H9 (cell line): ENCODE measurements around the gene TGFBR1. TPM values are rescaled to one million over a fixed set of nuclear protein-coding genes. Genes with fewer than 3 reads are reported as not detected.

Experiments used
- DNase-seq: peaks from one replicate; pipeline ENCODE4 v3.0.0-alpha.2; 2017
- H2AFZ ChIP-seq: one replicate; pipeline ENCODE4 v1.6.1; 2013; ENCODE audit warnings: mild to moderate bottlenecking, low read length, control low read depth, moderate library complexity
- H2AK5ac ChIP-seq: 2 replicates; pipeline ENCODE4 v1.6.1; 2013; ENCODE audit warnings: low read length, control low read depth, mixed read lengths; ENCODE audit not compliant: insufficient read length
- H2BK120ac ChIP-seq: one replicate; pipeline ENCODE4 v1.6.1; 2013; ENCODE audit warnings: low read depth, mild to moderate bottlenecking, low read length, control low read depth, inconsistent platforms; ENCODE audit not compliant: poor library complexity, severe bottlenecking
- H2BK12ac ChIP-seq: 2 replicates; pipeline ENCODE4 v1.6.1; 2013; ENCODE audit warnings: low read length, control low read depth, mixed read lengths, low read depth; ENCODE audit not compliant: insufficient read length
- H2BK15ac ChIP-seq: 2 replicates; pipeline ENCODE4 v1.6.1; 2013; ENCODE audit warnings: low read depth, low read length, control low read depth
- H2BK20ac ChIP-seq: one replicate; pipeline ENCODE4 v1.6.1; 2013; ENCODE audit warnings: low read depth, mild to moderate bottlenecking, low read length, control low read depth, inconsistent platforms; ENCODE audit not compliant: poor library complexity, severe bottlenecking
- H2BK5ac ChIP-seq: 2 replicates; pipeline ENCODE4 v1.6.1; 2013; ENCODE audit warnings: low read length, control low read depth, mixed read lengths; ENCODE audit not compliant: insufficient read length
- H3K14ac ChIP-seq: 2 replicates; pipeline ENCODE4 v1.6.1; 2013; ENCODE audit warnings: low read length, control low read depth; ENCODE audit not compliant: insufficient read depth
- H3K18ac ChIP-seq: 2 replicates; pipeline ENCODE4 v1.6.1; 2013; ENCODE audit warnings: low read depth, mild to moderate bottlenecking, mixed read lengths, low read length, control low read depth; ENCODE audit not compliant: insufficient read length
- H3K23ac ChIP-seq: 2 replicates; pipeline ENCODE4 v1.6.1; 2013; ENCODE audit warnings: low read length, control low read depth, mixed read lengths, low read depth; ENCODE audit not compliant: insufficient read length
- H3K23me2 ChIP-seq: 2 replicates; pipeline ENCODE4 v1.6.1; 2013; ENCODE audit warnings: low read depth, mild to moderate bottlenecking, mixed read lengths, low read length, control low read depth; ENCODE audit not compliant: insufficient read length, poor library complexity, severe bottlenecking
- H3K27ac ChIP-seq: 2 replicates; pipeline ENCODE4 v1.5.1; 2013; ENCODE audit warnings: low read length, control low read depth, mixed read lengths, low read depth; ENCODE audit not compliant: insufficient read length
- H3K27me3 ChIP-seq: 2 replicates; pipeline ENCODE4 v1.6.1; 2013; ENCODE audit warnings: low read length, control low read depth, inconsistent platforms; ENCODE audit not compliant: insufficient read depth
- H3K4ac ChIP-seq: 2 replicates; pipeline ENCODE4 v1.6.1; 2013; ENCODE audit warnings: low read depth, mild to moderate bottlenecking, control low read depth, inconsistent platforms, low read length, moderate library complexity
- H3K4me1 ChIP-seq: 2 replicates; pipeline ENCODE4 v1.6.1; 2013; ENCODE audit warnings: low read length, control low read depth, inconsistent platforms; ENCODE audit not compliant: insufficient read depth
- H3K4me2 ChIP-seq: 2 replicates; pipeline ENCODE4 v1.6.1; 2013; ENCODE audit warnings: low read length, control low read depth, mixed read lengths; ENCODE audit not compliant: insufficient read length, insufficient read depth
- H3K56ac ChIP-seq: 2 replicates; pipeline ENCODE4 v1.6.1; 2013; ENCODE audit warnings: low read depth, mild to moderate bottlenecking, mixed read lengths, low read length, control low read depth; ENCODE audit not compliant: insufficient read length
- H3K79me1 ChIP-seq: 2 replicates; pipeline ENCODE4 v1.6.1; 2013; ENCODE audit warnings: low read depth, mild to moderate bottlenecking, moderate library complexity, low read length, control low read depth, inconsistent platforms; ENCODE audit not compliant: insufficient read depth, poor library complexity, severe bottlenecking
- H3K79me2 ChIP-seq: 2 replicates; pipeline ENCODE4 v1.6.1; 2013; ENCODE audit warnings: low read length, control low read depth, inconsistent platforms; ENCODE audit not compliant: insufficient read depth
- H3K9ac ChIP-seq: 2 replicates; pipeline ENCODE4 v1.6.1; 2013; ENCODE audit warnings: low read length, control low read depth, mixed read lengths; ENCODE audit not compliant: insufficient read length; ENCODE audit errors: extremely low read depth
- H3K9me3 ChIP-seq: one replicate; pipeline ENCODE4 v1.6.1; 2013; ENCODE audit warnings: low read depth, low read length, inconsistent platforms; ENCODE audit not compliant: control insufficient read depth
- H3T11ph ChIP-seq: one replicate; pipeline ENCODE4 v1.6.1; 2013; ENCODE audit warnings: mild to moderate bottlenecking, low read length, control low read depth, inconsistent platforms
- H4K20me1 ChIP-seq: one replicate; pipeline ENCODE4 v1.6.1; 2013; ENCODE audit not compliant: control insufficient read depth, insufficient read length, insufficient read depth
- H4K5ac ChIP-seq: 2 replicates; pipeline ENCODE4 v1.6.1; 2013; ENCODE audit warnings: low read depth, mild to moderate bottlenecking, mixed read lengths, low read length, control low read depth; ENCODE audit not compliant: insufficient read length
- H4K8ac ChIP-seq: replicated peaks from 2 replicates; pipeline ENCODE4 v1.6.1; 2013; ENCODE audit warnings: low read length, control low read depth, mixed read lengths, low read depth; ENCODE audit not compliant: insufficient read length
- H4K91ac ChIP-seq: 2 replicates; pipeline ENCODE4 v1.6.1; 2013; ENCODE audit warnings: low read depth, mild to moderate bottlenecking, moderate library complexity, mixed read lengths, low read length, control low read depth; ENCODE audit not compliant: insufficient read length
- H3K27ac Mint-ChIP-seq, 3 experiments: 2 replicates in 2 of 3; 3 replicates in 1 of 3; pipeline ENCODE4 v1.8.0; 2020 to 2021; ENCODE audit warnings: mixed read lengths in 3 of 3, mild to moderate bottlenecking in 1 of 3, moderate library complexity in 1 of 3
- H3K27me3 Mint-ChIP-seq: 2 replicates; pipeline ENCODE4 v1.8.0; 2021; ENCODE audit warnings: low read depth, mild to moderate bottlenecking, moderate library complexity, mixed read lengths
- H3K36me3 Mint-ChIP-seq, 3 experiments: 2 replicates in 2 of 3; 3 replicates in 1 of 3; pipeline ENCODE4 v1.8.0; 2020 to 2021; ENCODE audit warnings: low read depth in 3 of 3, mixed read lengths in 3 of 3; ENCODE audit not compliant: insufficient read depth in 1 of 3
- H3K4me1 Mint-ChIP-seq, 2 experiments: 2 replicates each; pipeline ENCODE4 v1.8.0; 2020; ENCODE audit warnings: mixed read lengths in 2 of 2
- H3K4me3 Mint-ChIP-seq, 2 experiments: 2 replicates in 1 of 2; 3 replicates in 1 of 2; pipeline ENCODE4 v1.8.0; 2020 to 2021; ENCODE audit warnings: mild to moderate bottlenecking in 2 of 2, mixed read lengths in 2 of 2, moderate library complexity in 1 of 2
- H3K9me3 Mint-ChIP-seq, 2 experiments: 2 replicates in 1 of 2; 3 replicates in 1 of 2; pipeline ENCODE4 v1.8.0; 2020; ENCODE audit warnings: mild to moderate bottlenecking in 2 of 2, mixed read lengths in 2 of 2, moderate library complexity in 1 of 2
- WGBS: extraction: QIAGEN DNeasy Blood & Tissue Kit; methylation state at CpG from one replicate; pipeline ENCODE4 v1.1.7; 2013; ENCODE audit warnings: missing lambda C conversion rate, low lambda C conversion rate, mixed read lengths; ENCODE audit not compliant: insufficient read length; ENCODE audit errors: extremely low coverage; 5-methylcytosine and 5-hydroxymethylcytosine counted together
- total RNA-seq: library from RNA; stranded (reverse); gene quantifications from 2 replicates; pipeline ENCODE4 v1.2.1, GENCODE V29; 2021
- TF ChIP-seq, protein P1 (sequence below): fragments of 200-600 bp; sonication (generic); conservative IDR thresholded peaks from 3 replicates; pipeline ENCODE4 v1.8.0; 2021; ENCODE audit warnings: antibody characterized with exemption, mild to moderate bottlenecking

TGFBR1 gene
- total RNA-seq, 1 experiment from 2014 or later: 59.3 TPM

DNA sequence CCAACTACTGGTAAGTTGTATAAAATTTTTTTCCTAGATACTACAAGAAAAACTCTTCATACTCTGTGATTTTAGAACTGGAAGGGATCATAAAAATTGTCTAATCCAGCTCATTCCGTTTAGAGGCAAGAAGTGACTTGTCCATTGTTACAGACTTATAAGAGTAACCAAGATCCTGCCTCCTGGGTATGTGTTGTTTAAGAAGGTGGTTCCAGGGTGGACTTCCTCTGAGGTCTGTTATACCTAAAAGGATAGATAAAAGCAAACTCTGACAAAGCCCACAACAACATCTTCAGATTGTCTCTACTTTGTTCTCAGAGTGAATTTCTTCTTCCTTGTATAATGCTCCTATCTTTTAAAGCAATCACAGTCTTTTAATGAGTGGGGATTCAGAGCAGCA is 24.2 kb downstream of the TGFBR1 start:
- H2AFZ ChIP-seq: no peak overlapping the region
- WGBS: no CpG with 5 or more reads among the region's 1 CpG
- H3K9me3 ChIP-seq: peaks cover 6% of the 10 kb centered on the region
- DNase-seq: no peak
- H3K14ac ChIP-seq: no peak overlapping the region
- Mint-ChIP-seq H3K36me3 (peaks cover 11 to 20% (median 18%) of the 10 kb centered on the region in 3 experiments), H3K9me3 (peaks cover 6 to 18% of the 10 kb centered on the region in 2 experiments; a peak in 4 of 5 replicates), H3K4me3 (no peak overlapping the region), H3K4me1 (peaks cover 9 to 13% of the 10 kb centered on the region in 2 experiments), H3K27me3 (no peaks in the 10 kb centered on the region), H3K27ac (no peak overlapping the region)
- no peaks in the 10 kb centered on the region for H3K23me2 ChIP-seq
- no peak overlapping the region for H2BK12ac ChIP-seq
- H3K4me2 ChIP-seq: no peak overlapping the region
- H4K91ac ChIP-seq: no peak overlapping the region
- no peak overlapping the region for H4K5ac ChIP-seq
- H3K27ac ChIP-seq: no peak overlapping the region
- no peak overlapping the region for H3K9ac ChIP-seq
- peaks cover 9% of the 10 kb centered on the region; the same call in 1 of the 2 replicates for H3K79me2 ChIP-seq
- no peak overlapping the region for H3K56ac ChIP-seq
- no peak overlapping the region for H4K8ac ChIP-seq
- no peak overlapping the region for H2BK15ac ChIP-seq
- H3K4me1 ChIP-seq: peaks cover 3% of the 10 kb centered on the region; the same call in 1 of the 2 replicates
- no peak overlapping the region for H3T11ph ChIP-seq
- H2BK120ac ChIP-seq: no peak overlapping the region
- H3K23ac ChIP-seq: no peak overlapping the region
- H3K18ac ChIP-seq: no peak overlapping the region
- TF ChIP-seq, protein P1, sequence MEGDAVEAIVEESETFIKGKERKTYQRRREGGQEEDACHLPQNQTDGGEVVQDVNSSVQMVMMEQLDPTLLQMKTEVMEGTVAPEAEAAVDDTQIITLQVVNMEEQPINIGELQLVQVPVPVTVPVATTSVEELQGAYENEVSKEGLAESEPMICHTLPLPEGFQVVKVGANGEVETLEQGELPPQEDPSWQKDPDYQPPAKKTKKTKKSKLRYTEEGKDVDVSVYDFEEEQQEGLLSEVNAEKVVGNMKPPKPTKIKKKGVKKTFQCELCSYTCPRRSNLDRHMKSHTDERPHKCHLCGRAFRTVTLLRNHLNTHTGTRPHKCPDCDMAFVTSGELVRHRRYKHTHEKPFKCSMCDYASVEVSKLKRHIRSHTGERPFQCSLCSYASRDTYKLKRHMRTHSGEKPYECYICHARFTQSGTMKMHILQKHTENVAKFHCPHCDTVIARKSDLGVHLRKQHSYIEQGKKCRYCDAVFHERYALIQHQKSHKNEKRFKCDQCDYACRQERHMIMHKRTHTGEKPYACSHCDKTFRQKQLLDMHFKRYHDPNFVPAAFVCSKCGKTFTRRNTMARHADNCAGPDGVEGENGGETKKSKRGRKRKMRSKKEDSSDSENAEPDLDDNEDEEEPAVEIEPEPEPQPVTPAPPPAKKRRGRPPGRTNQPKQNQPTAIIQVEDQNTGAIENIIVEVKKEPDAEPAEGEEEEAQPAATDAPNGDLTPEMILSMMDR: no peak
- no peak overlapping the region for H2BK5ac ChIP-seq
- H3K79me1 ChIP-seq: peaks cover 3% of the 10 kb centered on the region
- H3K4ac ChIP-seq: no peak overlapping the region
- H3K27me3 ChIP-seq: no peaks in the 10 kb centered on the region
- H2BK20ac ChIP-seq: no peak overlapping the region
- H4K20me1 ChIP-seq: no peaks in the 10 kb centered on the region
- H2AK5ac ChIP-seq: no peak overlapping the region
